Head of caudate nucleus (tissue), 42 donors: Measurements from ENCODE around the gene PAMR1.

ENCODE experiments used
- DNase-seq, 42 donors: peaks; one replicate each; pipeline versions ENCODE4 v3.0.0 to v3.0.0-alpha.2; 2020 to 2021; ENCODE audit warnings: mixed read lengths in 7 of 42
- intact Hi-C: fragments of 100-400 bp; cut with DNase I; formaldehyde crosslinking; loops from one replicate; pipeline ENCODE4 v1.15.0; 2022

The PAMR1 gene

GRCh38 chr11:35388061-35388460 lies 137.4 kb downstream of the PAMR1 start:
- no peak for DNase-seq
- intact Hi-C loops: no loop called here

- intact Hi-C loops: no loop called here
- DNase-seq: no peak
These were observed 138.1 kb downstream of the PAMR1 start for GRCh38 chr11:35387111-35387982.

GRCh38 chr11:35383953-35384352 lies 141.5 kb downstream of the PAMR1 start:
- DNase-seq: no peak
- intact Hi-C loops: no loop called here
